HCT116 (cell line): Measurements from ENCODE around the gene RCBTB2. TPM values are rescaled to one million over a fixed set of nuclear protein-coding genes. Genes with fewer than 3 reads are reported as not detected.

Experiments used
- ATAC-seq: fragments of 200-7000 bp; cut with Tn5 transposase; 2 replicates; pipeline ENCODE4 v1.9.1; 2020; ENCODE audit warnings: mild to moderate bottlenecking, moderate library complexity
- BruUV-seq: library from RNA; stranded (reverse); fragments of 400-500 nt; replicated peaks from 2 replicates; lab custom pipeline; 2021; lab: Mats Ljungman, UMichigan
- CTCF ChIA-PET: fragments of 300-600 bp; sonication (Branson Sonifier 250); formaldehyde crosslinking; loops from one replicate; lab custom pipeline; 2021; ENCODE audit warnings: antibody characterized with exemption; lab: Charles Lee
- POLR2A ChIA-PET: fragments of 300-600, 350-600 bp; sonication (Branson Sonifier 250); formaldehyde crosslinking; loops from one replicate; lab custom pipeline; 2021; ENCODE audit warnings: antibody characterized with exemption; lab: Charles Lee
- RAD21 ChIA-PET, 2 experiments: fragments of 300-600 bp; sonication (Branson Sonifier 250); formaldehyde crosslinking; loops; one replicate each; lab custom pipeline; 2023; ENCODE audit warnings: low total read pairs in 2 of 2; ENCODE audit not compliant: uncharacterized antibody in 2 of 2, unreplicated experiment in 2 of 2, low non-redundant PET in 1 of 2; lab: Charles Lee
- DNase-seq: peaks from one replicate; pipeline ENCODE4 v3.0.0-alpha.2; 2010; ENCODE audit warnings: low read depth, low spot score
- H2AFZ ChIP-seq: fragments of 200-600 bp; shearing (Covaris generic), sonication (generic); 2 replicates; pipeline ENCODE4 v1.6.1; 2017; ENCODE audit warnings: low read depth, mixed run types, mixed read lengths, antibody characterized with exemption, low read length; ENCODE audit not compliant: poor library complexity, severe bottlenecking
- H3K27ac ChIP-seq: 2 replicates; pipeline ENCODE4 v1.5.1; 2012; ENCODE audit warnings: low read depth, low read length
- H3K27me3 ChIP-seq: fragments of 200-600 bp; sonication (generic); 2 replicates; pipeline ENCODE4 v1.6.1; 2016; ENCODE audit warnings: mixed run types, low read length, mixed read lengths; ENCODE audit not compliant: insufficient read depth
- H3K36me3 ChIP-seq, 2 experiments: fragments of 200-500 bp in 1 of 2; fragments of 200-600 bp in 1 of 2; sonication (Bioruptor generic) in 1 of 2; sonication (generic) in 1 of 2; 2 replicates each; pipeline versions ENCODE4 v1.5.1 to v1.6.1; 2014 to 2016; ENCODE audit warnings: low read length in 2 of 2, inconsistent platforms in 1 of 2, mixed read lengths in 1 of 2, mixed run types in 1 of 2; ENCODE audit not compliant: insufficient read depth in 2 of 2, control insufficient read depth in 1 of 2
- H3K4me1 ChIP-seq, 2 experiments: fragments of 200-600 bp in 1 of 2; sonication (generic) in 1 of 2; 2 replicates each; pipeline versions ENCODE4 v1.5.1 to v1.6.1; 2012 to 2017; ENCODE audit warnings: low read length in 2 of 2, inconsistent platforms in 1 of 2, mild to moderate bottlenecking in 1 of 2, mixed read lengths in 1 of 2, mixed run types in 1 of 2, moderate library complexity in 1 of 2; ENCODE audit not compliant: insufficient read depth in 2 of 2, control insufficient read depth in 1 of 2
- H3K4me2 ChIP-seq: fragments of 200-600 bp; sonication (generic); 2 replicates; pipeline ENCODE4 v1.6.1; 2017; ENCODE audit warnings: mixed run types, low read length, mixed read lengths
- H3K4me3 ChIP-seq, 2 experiments: fragments of 200-600 bp in 1 of 2; sonication (generic) in 1 of 2; replicated peaks in 1 of 2; 2 replicates each; pipeline ENCODE4 v1.5.1; 2011 to 2016; ENCODE audit warnings: low read length in 2 of 2, control low read depth in 1 of 2, low read depth in 1 of 2, mild to moderate bottlenecking in 1 of 2, mixed read lengths in 1 of 2, mixed run types in 1 of 2
- H3K79me2 ChIP-seq: fragments of 200-600 bp; sonication (generic); 2 replicates; pipeline ENCODE4 v1.6.1; 2017; ENCODE audit warnings: mild to moderate bottlenecking, mixed run types, low read length, moderate library complexity, mixed read lengths; ENCODE audit not compliant: insufficient read depth
- H3K9ac ChIP-seq: fragments of 200-600 bp; sonication (generic); 2 replicates; pipeline ENCODE4 v1.6.1; 2016; ENCODE audit warnings: low read length, mixed read lengths
- H3K9me2 ChIP-seq: fragments of 200-600 bp; sonication (generic), shearing (Covaris generic); 2 replicates; pipeline ENCODE4 v1.6.1; 2017; ENCODE audit warnings: mixed run types, mild to moderate bottlenecking, moderate library complexity; ENCODE audit not compliant: insufficient read depth
- H3K9me3 ChIP-seq, 2 experiments: fragments of 200-500 bp in 1 of 2; fragments of 200-600 bp in 1 of 2; sonication (Bioruptor generic) in 1 of 2; sonication (generic) in 1 of 2; 2 replicates each; pipeline ENCODE4 v1.6.1; 2014 to 2017; ENCODE audit warnings: low read length in 2 of 2, mixed read lengths in 2 of 2, inconsistent platforms in 1 of 2, low read depth in 1 of 2, mild to moderate bottlenecking in 1 of 2, mixed run types in 1 of 2, moderate library complexity in 1 of 2; ENCODE audit not compliant: control insufficient read depth in 1 of 2, insufficient read depth in 1 of 2
- H4K20me1 ChIP-seq: fragments of 200-600 bp; sonication (generic), shearing (Covaris generic); 2 replicates; pipeline ENCODE4 v1.6.1; 2017; ENCODE audit warnings: mixed run types, mild to moderate bottlenecking, moderate library complexity; ENCODE audit not compliant: insufficient read depth
- CEBPB ChIP-seq: IDR thresholded peaks from 2 replicates; pipeline ENCODE4 v1.6.1; 2012; ENCODE audit warnings: low read depth
- EGR1 ChIP-seq: IDR thresholded peaks from 2 replicates; pipeline ENCODE4 v1.6.1; 2012; ENCODE audit warnings: low read depth
- ELF1 ChIP-seq: IDR thresholded peaks from 2 replicates; pipeline ENCODE4 v1.6.1; 2012; ENCODE audit warnings: low read depth, borderline replicate concordance
- EZH2 ChIP-seq: fragments of 200-600 bp; sonication (generic); IDR thresholded peaks from 2 replicates; pipeline ENCODE4 v1.6.1; 2017; ENCODE audit warnings: antibody characterized with exemption, mixed run types
- EZH2phosphoT487 ChIP-seq: fragments of 200-600 bp; IDR thresholded peaks from 2 replicates; pipeline ENCODE4 v1.6.1; 2018; ENCODE audit warnings: antibody characterized with exemption, borderline replicate concordance
- FOSL1 ChIP-seq: IDR thresholded peaks from 2 replicates; pipeline ENCODE4 v1.6.1; 2012; ENCODE audit warnings: low read depth
- JUND ChIP-seq: IDR thresholded peaks from 2 replicates; pipeline ENCODE4 v1.6.1; 2012
- POLR2A ChIP-seq: IDR thresholded peaks from 2 replicates; pipeline ENCODE4 v1.7.0; 2011; ENCODE audit warnings: borderline replicate concordance; ENCODE audit not compliant: insufficient read depth, insufficient read length; ENCODE audit errors: extremely low read depth
- RAD21 ChIP-seq: IDR thresholded peaks from 2 replicates; pipeline ENCODE4 v1.6.1; 2012; ENCODE audit warnings: low read depth, mild to moderate bottlenecking
- SIN3A ChIP-seq: IDR thresholded peaks from 2 replicates; pipeline ENCODE4 v1.6.1; 2012; ENCODE audit warnings: low read depth
- SRF ChIP-seq: IDR thresholded peaks from 2 replicates; pipeline ENCODE4 v1.6.1; 2012; ENCODE audit warnings: low read depth
- TCF7L2 ChIP-seq: IDR thresholded peaks from 2 replicates; pipeline ENCODE4 v1.7.0; 2011; ENCODE audit warnings: borderline replicate concordance, inconsistent platforms; ENCODE audit not compliant: insufficient read depth, insufficient read length; ENCODE audit errors: extremely low read depth
- ZFX ChIP-seq: fragments of 450-650 bp; IDR thresholded peaks from 2 replicates; pipeline ENCODE4 v1.6.1; 2017
- ZNF274 ChIP-seq: fragments of 200-500 bp; sonication (Bioruptor generic); IDR thresholded peaks from 2 replicates; pipeline ENCODE4 v1.6.1; 2014; ENCODE audit warnings: mild to moderate bottlenecking, low read depth, low read length, inconsistent platforms
- intact Hi-C: fragments of 100-400 bp; cut with micrococcal nuclease; formaldehyde crosslinking; loops from 2 replicates; pipeline ENCODE4 v1.10.0; 2022
- total RNA-seq: library from RNA; stranded (reverse); gene quantifications from one replicate; pipeline ENCODE4 v1.2.1, GENCODE V29; 2021; ENCODE audit not compliant: unreplicated experiment
- TF ChIP-seq, protein P1 (sequence below): IDR thresholded peaks from 2 replicates; pipeline ENCODE4 v1.6.1; 2012
- TF ChIP-seq, protein P2 (sequence below): IDR thresholded peaks from 2 replicates; pipeline ENCODE4 v1.6.1; 2012; ENCODE audit warnings: low read depth

Gene RCBTB2
- total RNA-seq, 1 experiment from 2014 or later, result 1.3 TPM

DNA sequence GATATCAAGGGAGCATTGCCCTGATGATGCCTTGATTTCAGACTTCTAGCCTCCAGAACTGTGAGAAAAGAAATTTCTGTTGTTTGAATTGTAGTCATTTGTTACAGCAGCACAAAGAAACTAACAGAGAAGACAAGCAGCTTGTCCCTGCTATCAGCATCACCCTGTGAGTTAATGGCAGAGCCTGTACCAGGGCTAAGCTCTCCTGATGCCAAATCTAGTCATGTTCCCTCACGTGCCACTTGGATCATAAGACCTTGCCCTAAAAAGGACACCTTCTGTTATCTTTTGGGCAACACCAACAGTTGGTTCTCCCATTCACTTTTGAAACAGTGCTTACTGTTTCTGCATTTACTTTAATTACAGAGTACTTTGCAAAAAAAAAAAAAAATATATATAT lies 14.8 kb downstream of the RCBTB2 start:
- Histone ChIP-seq H3K27ac (no peak overlapping the region), H3K27me3 (no peaks in the 10 kb centered on the region), H3K36me3 (no peaks in the 10 kb centered on the region), H3K9me2 (no peaks in the 10 kb centered on the region), H3K4me1 (no peaks in the 10 kb centered on the region), H3K4me2 (no peak overlapping the region), H3K9me3 (no peaks in the 10 kb centered on the region), H2AFZ (no peak overlapping the region), H3K4me3 (no peak overlapping the region), H4K20me1 (no peaks in the 10 kb centered on the region), H3K9ac (no peak overlapping the region), H3K79me2 (no peaks in the 10 kb centered on the region)
- RAD21 ChIA-PET, result no interaction called here
- ATAC-seq, result no peak
- no peak for DNase-seq
- CTCF ChIA-PET, result no interaction called here
- POLR2A ChIA-PET, result no interaction called here
- no peak for TF ChIP-seq FOSL1
- TF ChIP-seq SRF, result no peak
- no TSS peak for BruUV-seq
- intact Hi-C loops, result no loop called here

DNA sequence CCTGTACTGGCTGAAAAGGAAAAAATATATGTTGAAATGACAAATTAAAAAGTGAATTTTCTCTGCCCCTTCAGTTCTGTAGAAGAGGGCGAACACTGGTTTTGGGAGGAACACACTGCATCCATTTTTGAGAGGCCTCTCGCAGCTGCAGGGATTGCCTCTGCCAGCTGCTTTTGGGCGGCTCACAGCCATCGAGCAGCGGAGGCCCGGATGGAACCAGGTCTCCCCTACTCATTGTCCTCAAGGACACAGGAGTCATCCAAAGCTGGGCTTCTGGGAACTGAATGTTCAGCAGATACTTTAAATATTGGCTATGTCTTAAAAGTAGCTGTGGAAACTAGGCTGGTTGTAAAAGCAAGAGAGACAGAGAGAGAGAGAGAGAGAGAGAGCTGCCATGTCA lies 17.1 kb downstream of the RCBTB2 start:
- no peak overlapping the region for H3K4me3 ChIP-seq
- ChIA-PET POLR2A (no interaction called here), CTCF (no interaction called here), RAD21 (no interaction called here)
- no peaks in the 10 kb centered on the region for H3K36me3 ChIP-seq
- TF ChIP-seq ZFX, result no peak
- no peak for TF ChIP-seq FOSL1
- no peak for TF ChIP-seq JUND
- no peak for TF ChIP-seq SIN3A
- TF ChIP-seq CEBPB, result no peak
- TF ChIP-seq, protein P1, sequence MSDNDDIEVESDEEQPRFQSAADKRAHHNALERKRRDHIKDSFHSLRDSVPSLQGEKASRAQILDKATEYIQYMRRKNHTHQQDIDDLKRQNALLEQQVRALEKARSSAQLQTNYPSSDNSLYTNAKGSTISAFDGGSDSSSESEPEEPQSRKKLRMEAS, result no peak
- TF ChIP-seq ZNF274, result no peak
- TF ChIP-seq EGR1, result no peak
- TF ChIP-seq EZH2phosphoT487, result no peak
- TF ChIP-seq POLR2A, result no peak
- no peak for TF ChIP-seq SRF
- no peak for TF ChIP-seq ELF1
- TF ChIP-seq RAD21, result no peak
- TF ChIP-seq TCF7L2, result no peak
- TF ChIP-seq EZH2, result no peak
- TF ChIP-seq, protein P2, sequence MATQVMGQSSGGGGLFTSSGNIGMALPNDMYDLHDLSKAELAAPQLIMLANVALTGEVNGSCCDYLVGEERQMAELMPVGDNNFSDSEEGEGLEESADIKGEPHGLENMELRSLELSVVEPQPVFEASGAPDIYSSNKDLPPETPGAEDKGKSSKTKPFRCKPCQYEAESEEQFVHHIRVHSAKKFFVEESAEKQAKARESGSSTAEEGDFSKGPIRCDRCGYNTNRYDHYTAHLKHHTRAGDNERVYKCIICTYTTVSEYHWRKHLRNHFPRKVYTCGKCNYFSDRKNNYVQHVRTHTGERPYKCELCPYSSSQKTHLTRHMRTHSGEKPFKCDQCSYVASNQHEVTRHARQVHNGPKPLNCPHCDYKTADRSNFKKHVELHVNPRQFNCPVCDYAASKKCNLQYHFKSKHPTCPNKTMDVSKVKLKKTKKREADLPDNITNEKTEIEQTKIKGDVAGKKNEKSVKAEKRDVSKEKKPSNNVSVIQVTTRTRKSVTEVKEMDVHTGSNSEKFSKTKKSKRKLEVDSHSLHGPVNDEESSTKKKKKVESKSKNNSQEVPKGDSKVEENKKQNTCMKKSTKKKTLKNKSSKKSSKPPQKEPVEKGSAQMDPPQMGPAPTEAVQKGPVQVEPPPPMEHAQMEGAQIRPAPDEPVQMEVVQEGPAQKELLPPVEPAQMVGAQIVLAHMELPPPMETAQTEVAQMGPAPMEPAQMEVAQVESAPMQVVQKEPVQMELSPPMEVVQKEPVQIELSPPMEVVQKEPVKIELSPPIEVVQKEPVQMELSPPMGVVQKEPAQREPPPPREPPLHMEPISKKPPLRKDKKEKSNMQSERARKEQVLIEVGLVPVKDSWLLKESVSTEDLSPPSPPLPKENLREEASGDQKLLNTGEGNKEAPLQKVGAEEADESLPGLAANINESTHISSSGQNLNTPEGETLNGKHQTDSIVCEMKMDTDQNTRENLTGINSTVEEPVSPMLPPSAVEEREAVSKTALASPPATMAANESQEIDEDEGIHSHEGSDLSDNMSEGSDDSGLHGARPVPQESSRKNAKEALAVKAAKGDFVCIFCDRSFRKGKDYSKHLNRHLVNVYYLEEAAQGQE, result no peak
- no peak overlapping the region for H3K27ac ChIP-seq
- no peaks in the 10 kb centered on the region for H3K9me2 ChIP-seq
- intact Hi-C loops, result no loop called here
- no peak overlapping the region for H3K4me2 ChIP-seq
- no peaks in the 10 kb centered on the region for H3K9me3 ChIP-seq
- no peaks in the 10 kb centered on the region for H3K4me1 ChIP-seq
- ATAC-seq, result no peak
- H3K27me3 ChIP-seq, result no peaks in the 10 kb centered on the region
- BruUV-seq, result no TSS peak
- no peak for DNase-seq
- no peak overlapping the region for H2AFZ ChIP-seq
- H3K9ac ChIP-seq, result no peak overlapping the region
- H4K20me1 ChIP-seq, result no peaks in the 10 kb centered on the region
- no peaks in the 10 kb centered on the region for H3K79me2 ChIP-seq
